OCI-LY7 (cell line): ENCODE measurements around the gene CSTPP1.

ENCODE experiments used
- EZH2phosphoT487 ChIP-seq: fragments of 200-600 bp; sonication (generic); IDR thresholded peaks from 2 replicates; pipeline ENCODE4 v1.6.1; 2018; ENCODE audit warnings: low read depth, borderline replicate concordance, mild to moderate bottlenecking, mixed run types, antibody characterized with exemption, low read length, moderate library complexity, mixed read lengths
- TF ChIP-seq, protein P1 (sequence below): fragments of 200-600 bp; sonication (generic); conservative IDR thresholded peaks from 2 replicates; pipeline ENCODE4 v1.5.1; 2014; ENCODE audit warnings: mild to moderate bottlenecking, antibody characterized with exemption, low read length, moderate library complexity, mixed read lengths

DNA sequence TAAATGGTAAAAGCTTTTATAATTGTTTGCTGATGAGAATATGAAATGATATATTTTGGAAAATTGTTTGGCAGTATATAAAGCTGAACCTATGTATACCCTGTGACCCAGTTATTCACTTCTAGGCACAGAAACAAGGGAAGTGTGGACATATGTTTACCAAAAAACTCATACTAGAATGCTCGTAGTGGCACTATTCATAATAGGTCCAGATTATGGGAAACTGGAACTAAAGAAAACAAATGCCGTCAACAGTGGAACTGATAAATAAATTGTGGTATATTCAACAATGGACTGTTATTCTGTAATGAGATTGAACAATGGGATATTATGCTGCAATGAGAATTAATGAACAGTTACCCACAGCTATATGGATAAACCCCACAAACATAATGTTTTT, 32.8 kb downstream of the CSTPP1 start:
- TF ChIP-seq, protein P1, sequence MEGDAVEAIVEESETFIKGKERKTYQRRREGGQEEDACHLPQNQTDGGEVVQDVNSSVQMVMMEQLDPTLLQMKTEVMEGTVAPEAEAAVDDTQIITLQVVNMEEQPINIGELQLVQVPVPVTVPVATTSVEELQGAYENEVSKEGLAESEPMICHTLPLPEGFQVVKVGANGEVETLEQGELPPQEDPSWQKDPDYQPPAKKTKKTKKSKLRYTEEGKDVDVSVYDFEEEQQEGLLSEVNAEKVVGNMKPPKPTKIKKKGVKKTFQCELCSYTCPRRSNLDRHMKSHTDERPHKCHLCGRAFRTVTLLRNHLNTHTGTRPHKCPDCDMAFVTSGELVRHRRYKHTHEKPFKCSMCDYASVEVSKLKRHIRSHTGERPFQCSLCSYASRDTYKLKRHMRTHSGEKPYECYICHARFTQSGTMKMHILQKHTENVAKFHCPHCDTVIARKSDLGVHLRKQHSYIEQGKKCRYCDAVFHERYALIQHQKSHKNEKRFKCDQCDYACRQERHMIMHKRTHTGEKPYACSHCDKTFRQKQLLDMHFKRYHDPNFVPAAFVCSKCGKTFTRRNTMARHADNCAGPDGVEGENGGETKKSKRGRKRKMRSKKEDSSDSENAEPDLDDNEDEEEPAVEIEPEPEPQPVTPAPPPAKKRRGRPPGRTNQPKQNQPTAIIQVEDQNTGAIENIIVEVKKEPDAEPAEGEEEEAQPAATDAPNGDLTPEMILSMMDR: no peak
- no peak for TF ChIP-seq EZH2phosphoT487
